Raji (cell line): ENCODE data around the gene BRMS1.

ENCODE experiments used
- POLR2A ChIP-seq: IDR thresholded peaks from 2 replicates; pipeline ENCODE4 v1.6.1; 2011; ENCODE audit warnings: low read depth, low read length, control low read depth; ENCODE audit not compliant: insufficient read depth

BRMS1 gene

DNA sequence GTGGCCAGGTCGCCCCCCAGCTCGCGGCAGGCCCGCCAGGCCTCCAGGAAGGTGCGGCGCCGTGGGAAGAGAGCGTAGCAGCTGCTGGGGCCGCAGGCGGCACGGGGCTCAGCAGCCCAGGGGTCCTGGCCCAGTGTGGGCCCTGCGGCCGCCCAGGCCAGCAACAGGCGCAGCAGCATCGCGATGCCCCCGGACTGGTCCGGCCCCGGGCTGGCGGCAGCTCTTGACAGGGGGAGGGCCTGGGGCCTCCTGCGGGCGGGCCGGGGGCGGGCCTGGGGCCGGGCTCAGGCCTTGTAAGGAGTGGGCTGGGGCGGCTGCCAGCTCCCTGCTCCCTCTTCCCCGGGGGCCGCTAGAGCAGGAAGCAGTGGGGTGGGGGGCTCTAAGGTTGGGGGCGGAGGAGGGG lies 28.1 kb downstream of the BRMS1 start, which contains the start of gene CD248:
TSS of gene CD248 (minus strand) at position 196 of the 403 bp plus-strand sequence. CDS start at position 179, 17 bp downstream.
- TF ChIP-seq POLR2A: no peak

- no peak for TF ChIP-seq POLR2A
Observed at GRCh38 chr11:66315921-66316811, 28.7 kb downstream of the BRMS1 start.

GRCh38 chr11:66315498-66315885 lies 29.4 kb downstream of the BRMS1 start:
- no peak for TF ChIP-seq POLR2A

DNA sequence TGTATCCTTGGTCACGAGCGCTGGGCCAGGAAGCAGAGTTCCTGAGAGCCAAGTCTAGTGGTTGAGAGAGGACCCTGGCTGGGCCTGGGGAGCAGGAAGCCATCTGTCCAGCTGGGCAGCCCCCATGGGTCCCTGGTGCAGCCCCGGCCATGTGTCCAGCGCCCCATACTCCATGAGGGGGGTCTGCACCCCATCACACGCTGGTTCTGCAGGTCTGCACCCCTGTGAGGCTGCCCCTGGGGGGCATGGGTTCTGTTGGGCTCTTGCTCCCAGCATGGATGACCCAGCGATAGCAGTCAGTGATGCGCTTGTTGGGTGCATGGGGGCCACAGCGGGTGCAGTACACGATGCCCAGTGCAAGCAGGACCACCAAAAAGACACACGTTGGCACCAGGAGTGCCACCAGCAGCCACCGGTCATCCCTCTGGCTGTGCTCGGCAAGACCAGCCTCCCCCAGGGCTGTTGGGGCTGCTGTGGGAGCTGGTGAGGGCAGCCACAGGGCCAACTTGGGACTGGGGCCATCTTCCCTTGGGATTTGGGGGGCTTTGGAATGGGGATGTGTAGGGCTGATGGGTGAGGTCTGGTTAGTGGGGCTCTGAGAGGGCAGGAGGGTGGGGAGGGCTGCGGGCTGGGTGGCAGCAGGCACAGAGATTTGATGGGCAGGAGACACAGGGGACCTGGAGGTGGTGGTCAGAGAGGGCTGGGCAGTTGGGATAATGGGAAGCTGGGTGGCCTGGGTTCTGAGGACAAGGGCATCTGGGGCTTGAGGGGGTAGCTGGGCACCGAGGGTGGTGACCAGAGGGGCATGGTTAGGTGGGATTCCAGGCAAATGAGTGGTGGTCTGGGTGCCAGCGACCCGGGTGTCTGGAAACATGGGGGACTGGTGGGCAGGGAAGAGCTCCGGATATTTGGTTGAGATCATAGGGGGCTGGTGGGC lies 30.1 kb downstream of the BRMS1 start:
- TF ChIP-seq POLR2A: no peak

GRCh38 chr11:66314186-66314501 lies 30.8 kb downstream of the BRMS1 start:
- TF ChIP-seq POLR2A: no peak

- no peak for TF ChIP-seq POLR2A
Observed at GRCh38 chr11:66313321-66314185, 31.4 kb downstream of the BRMS1 start.

GRCh38 chr11:66312549-66313320 lies 32.2 kb downstream of the BRMS1 start:
- TF ChIP-seq POLR2A: no peak; the same call in 1 of the 2 replicates

DNA sequence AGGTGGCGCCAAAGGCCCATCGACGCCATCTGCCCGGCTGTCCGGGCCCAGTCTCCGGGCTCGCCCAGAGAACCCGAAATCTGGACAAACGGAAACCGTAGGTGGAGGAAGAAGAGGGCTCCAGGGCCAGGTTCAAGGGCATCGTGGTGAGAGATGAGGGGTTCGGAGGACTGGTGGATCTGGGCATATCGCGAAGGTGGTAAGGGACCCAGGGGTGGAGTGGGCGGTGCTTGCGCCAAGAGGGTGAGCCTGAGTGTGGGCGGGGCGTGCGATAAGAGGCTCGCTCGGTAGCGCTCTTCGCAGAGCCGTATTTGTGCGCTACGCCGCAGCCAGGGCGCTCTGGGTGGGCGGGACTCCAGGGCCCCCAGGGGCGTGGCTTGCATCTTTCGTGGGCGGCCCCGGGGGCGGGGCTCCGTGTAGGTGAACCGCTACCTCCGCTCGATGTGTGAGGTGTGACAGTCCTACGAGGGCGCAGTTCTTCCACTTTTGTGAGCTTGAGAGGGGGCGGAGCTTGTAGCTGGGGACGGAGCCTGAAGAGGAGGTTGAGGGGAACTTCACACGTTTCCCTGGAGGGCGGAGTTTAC lies 32.8 kb downstream of the BRMS1 start:
- peak; percentile 52 for TF ChIP-seq POLR2A

DNA sequence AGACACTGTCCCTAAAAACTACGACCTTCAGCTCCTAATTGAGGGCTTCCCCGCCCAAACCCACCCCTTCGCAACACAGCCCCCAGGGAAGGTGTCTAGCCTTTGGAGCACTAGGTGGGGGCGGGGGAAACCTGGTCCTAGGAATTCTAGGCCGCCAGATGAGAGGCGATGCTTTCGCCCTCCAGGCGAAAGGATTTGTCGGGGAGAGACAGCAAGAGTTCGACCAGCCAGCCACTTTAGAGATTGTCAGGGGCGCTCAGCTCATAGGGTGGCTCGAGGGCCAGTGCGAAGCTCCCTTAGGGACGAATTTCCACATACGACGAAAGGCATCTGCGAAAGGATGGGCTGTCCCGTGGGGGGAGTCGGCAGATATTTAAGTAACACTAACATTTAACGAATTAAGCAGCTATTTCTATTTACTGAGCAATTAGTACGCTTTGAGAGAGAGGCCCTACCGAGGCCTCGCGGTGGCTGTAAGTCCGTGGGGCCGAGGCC lies 33.4 kb downstream of the BRMS1 start:
- no peak for TF ChIP-seq POLR2A

GRCh38 chr11:66310324-66310723 lies 34.6 kb downstream of the BRMS1 start:
- TF ChIP-seq POLR2A: no peak

DNA sequence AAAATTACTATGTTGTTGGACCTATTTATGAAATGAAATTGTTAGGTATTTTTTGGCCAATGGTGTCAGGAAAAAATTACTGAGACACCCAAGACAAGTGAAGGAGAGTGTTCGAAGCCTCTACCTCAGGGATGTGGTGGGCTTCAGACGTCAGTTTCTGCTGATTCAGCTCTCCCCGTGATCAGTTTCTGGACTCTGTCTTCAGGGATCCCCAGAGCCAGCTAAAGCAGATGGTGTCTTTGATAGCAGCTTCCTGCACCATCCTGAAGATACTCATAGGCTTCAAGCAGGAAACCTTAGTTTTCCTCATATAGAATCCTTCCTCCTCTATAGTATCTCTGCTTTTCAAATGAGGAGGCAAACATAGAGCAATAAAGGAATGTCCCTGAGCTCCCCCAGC lies 35.4 kb downstream of the BRMS1 start:
- no peak for TF ChIP-seq POLR2A

DNA sequence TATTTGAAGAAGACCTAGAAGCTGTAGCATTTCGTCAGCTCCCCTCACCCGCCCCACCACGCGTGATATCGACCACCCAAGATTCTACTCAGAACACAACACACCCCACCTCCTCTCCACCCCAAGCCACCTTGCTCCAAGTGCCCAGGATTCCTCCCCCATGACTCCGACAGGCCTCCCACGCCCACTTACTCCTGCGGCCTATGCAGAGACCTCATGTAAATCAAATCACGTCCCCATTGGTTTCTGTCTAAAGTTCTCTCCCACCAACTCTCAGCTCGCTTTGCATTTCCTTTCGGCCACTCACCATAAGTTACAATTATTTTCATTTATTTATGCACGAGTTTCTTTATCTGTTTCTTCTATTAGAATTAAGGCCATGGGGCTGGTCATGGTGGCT lies 42.2 kb downstream of the BRMS1 start:
- no peak for TF ChIP-seq POLR2A

DNA sequence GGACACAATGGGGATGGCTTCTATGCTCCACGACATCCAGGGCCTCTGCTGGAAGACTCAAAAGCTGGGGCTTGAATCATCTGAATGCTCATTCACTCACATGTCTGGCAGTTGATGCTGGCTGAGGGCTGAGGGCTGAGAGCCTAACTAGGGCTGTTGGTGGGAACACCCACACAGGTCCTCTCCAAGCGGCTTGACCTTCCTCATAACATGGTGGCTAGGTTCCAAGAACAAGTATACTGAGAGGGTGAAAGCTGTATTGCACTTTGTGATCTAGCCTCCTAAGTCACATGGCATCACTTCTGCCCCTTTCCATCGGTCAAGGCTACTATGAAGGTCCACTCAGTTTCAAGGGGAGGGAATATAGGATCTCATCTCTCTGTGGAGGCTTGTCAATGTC lies 45.7 kb downstream of the BRMS1 start:
- TF ChIP-seq POLR2A: no peak

- TF ChIP-seq POLR2A: no peak
Observed at GRCh38 chr11:66297610-66298009, 47.3 kb downstream of the BRMS1 start.
